ENCODE results near the gene MTFR2.

GRCh38 chr6:136232701-136233100 lies 17.4 kb downstream of the MTFR2 start:
- TF ChIP-seq JUN (IDR thresholded peaks at IDR 0.05; ENCODE audit: borderline replicate concordance, insufficient read depth, insufficient read length, low read depth) (no peak), CTCF (IDR thresholded peaks at IDR 0.05; ENCODE audit: extremely low read depth in 1 of 2, insufficient read depth in 1 of 2, low read depth in 1 of 2, low read length in 2 of 2) (no peak)
